ENCODE data around the gene IRF2.

Gene IRF2

DNA sequence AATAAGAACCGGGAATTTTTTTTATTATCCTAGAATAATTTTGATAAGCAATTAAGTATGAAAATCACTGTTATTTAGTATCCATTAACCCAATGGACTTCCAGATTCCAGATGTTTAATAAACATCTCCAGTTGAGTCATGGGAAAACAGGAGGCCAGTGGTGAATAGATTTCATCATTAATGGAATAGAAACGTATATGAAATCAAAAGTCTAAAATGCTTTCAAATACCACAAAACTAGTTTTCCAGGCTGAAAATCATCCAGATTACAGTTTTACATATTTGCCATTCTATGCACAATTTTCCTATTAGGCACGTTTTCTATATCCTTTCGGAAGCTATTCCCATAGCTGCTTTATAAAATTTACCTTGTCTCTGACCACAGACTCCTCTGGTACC lies 35.0 kb downstream of the IRF2 start:
- no peak for FAIRE-seq
- TF ChIP-seq, protein P1, sequence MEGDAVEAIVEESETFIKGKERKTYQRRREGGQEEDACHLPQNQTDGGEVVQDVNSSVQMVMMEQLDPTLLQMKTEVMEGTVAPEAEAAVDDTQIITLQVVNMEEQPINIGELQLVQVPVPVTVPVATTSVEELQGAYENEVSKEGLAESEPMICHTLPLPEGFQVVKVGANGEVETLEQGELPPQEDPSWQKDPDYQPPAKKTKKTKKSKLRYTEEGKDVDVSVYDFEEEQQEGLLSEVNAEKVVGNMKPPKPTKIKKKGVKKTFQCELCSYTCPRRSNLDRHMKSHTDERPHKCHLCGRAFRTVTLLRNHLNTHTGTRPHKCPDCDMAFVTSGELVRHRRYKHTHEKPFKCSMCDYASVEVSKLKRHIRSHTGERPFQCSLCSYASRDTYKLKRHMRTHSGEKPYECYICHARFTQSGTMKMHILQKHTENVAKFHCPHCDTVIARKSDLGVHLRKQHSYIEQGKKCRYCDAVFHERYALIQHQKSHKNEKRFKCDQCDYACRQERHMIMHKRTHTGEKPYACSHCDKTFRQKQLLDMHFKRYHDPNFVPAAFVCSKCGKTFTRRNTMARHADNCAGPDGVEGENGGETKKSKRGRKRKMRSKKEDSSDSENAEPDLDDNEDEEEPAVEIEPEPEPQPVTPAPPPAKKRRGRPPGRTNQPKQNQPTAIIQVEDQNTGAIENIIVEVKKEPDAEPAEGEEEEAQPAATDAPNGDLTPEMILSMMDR (IDR thresholded peaks at IDR 0.05; ENCODE audit: insufficient read depth, missing control alignments): no peak
- no peak for DNase-seq (ENCODE audit: insufficient read length, low spot score)

- DNase-seq (ENCODE audit: insufficient read length, low spot score) (no peak), FAIRE-seq (no peak)
- TF ChIP-seq, protein P1 (IDR thresholded peaks at IDR 0.05; ENCODE audit: insufficient read depth, missing control alignments): no peak
Measured at GRCh38 chr4:184438375-184438774, 36.0 kb downstream of the IRF2 start.

DNA sequence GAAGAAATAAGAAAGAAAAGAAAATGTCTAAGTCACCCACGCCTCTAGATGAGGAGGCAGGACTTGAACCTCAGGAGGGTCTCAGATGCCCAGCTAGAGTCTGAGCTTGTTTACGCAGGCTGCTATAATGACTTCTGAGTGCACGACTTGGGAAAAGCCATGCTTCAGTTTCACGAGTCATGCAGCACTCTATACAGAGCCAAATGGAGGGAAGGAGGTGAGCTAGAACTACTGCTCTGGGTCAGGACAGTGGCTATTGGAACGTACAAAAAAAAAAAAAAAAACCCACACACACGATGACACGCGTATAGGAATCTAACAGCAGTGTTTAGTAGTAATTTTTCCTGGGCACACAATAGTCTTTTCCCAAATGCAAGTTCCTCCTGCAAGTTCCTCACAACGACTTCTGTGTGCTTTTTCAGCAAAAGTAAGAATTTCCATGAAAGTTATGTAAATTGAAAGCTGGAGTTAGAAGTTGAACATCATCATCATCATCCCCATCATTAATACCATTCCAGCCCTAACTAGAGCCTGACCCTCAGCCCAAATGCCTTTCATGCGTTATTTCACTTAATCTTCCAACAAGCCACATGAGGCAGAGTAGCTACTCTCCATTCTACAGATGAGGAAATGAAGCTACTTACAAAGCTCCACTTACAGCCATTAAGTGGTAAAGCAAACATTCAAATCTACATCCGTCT lies 36.6 kb downstream of the IRF2 start:
- TF ChIP-seq, protein P1 (IDR thresholded peaks at IDR 0.05; ENCODE audit: insufficient read depth, missing control alignments): no peak
- no peak for DNase-seq (ENCODE audit: insufficient read length, low spot score)
- FAIRE-seq: no peak

DNA sequence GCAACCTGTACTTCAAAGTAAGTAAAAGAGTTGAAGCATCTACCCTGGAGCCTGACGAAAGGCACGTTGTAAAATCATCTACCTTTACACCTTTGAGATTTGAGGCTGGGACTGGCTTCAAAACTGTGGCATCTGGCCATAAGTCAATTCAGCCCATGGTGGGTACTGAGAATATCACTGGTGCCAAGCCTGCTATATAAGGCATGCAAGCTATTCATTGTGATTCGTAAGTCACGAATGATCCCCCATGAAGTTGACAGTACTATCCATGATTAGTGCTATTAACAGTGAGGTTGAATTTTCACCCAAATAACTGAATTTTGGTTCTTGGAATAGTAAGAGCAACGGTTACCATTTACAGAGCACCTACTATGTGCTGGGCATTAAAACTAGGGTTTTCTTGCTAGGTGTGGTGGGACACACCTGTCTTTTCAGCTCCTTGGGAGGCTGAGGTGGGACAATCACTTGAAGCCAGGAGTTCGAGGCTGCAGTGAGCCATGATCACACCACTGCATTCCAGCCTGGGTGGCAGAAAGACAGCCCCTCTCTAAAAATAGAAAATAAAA lies 39.8 kb downstream of the IRF2 start:
- no peak for FAIRE-seq
- DNase-seq (ENCODE audit: insufficient read length, low spot score): no peak
- TF ChIP-seq, protein P1 (IDR thresholded peaks at IDR 0.05; ENCODE audit: insufficient read depth, missing control alignments): no peak

DNA sequence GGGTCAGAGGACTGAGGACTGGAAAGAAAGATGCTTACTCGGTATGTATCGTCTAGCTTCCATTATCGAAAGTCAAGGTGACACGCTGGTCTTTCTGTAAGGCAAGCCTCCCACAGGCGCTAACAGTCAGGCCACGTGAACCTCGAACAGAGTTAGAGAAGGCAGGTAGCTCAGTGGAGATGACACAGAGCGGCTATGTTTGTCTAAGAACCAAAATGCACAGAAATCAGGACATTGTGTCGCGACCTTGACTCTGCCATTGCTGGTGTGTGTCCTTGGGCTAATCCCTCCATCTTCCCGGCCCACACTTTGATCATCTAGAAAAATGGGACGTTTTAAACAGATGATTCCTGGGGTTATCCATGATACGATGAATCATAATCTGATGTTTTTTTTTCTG lies 40.3 kb downstream of the IRF2 start:
- FAIRE-seq (no peak), DNase-seq (ENCODE audit: insufficient read length, low spot score) (no peak)
- TF ChIP-seq, protein P1 (IDR thresholded peaks at IDR 0.05; ENCODE audit: insufficient read depth, missing control alignments): no peak

DNA sequence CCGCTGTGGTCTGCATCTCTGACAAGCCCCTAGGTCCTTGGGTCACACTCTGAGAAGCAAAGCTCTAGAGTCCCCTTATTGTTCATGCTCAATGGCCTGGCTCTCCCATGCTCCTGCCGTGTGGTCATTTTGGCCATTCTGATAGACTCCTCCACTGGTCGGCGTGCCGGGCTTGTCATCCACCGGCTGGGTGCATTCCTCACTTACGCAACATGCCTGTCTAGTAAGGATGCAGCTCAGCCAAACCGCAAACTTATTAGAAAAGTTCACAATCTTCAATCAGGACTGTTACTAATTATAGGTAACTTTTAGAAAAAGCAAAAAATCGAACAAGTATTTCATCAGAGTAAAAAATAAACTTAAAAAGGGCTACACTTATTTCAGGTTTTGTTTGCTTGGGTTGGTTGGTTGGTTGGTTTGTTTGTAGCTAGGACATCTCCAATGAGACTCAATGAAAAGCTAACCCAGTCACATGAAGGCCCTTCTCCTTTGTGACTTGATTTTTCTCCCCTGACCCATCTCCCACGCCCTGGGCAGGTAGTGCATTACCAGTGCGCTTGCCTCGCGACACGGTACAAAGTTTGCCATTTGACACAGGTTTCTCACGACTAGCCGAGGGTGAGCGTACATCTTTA lies 41.0 kb downstream of the IRF2 start:
- no peak for DNase-seq (ENCODE audit: insufficient read length, low spot score)
- TF ChIP-seq, protein P1 (IDR thresholded peaks at IDR 0.05; ENCODE audit: insufficient read depth, missing control alignments): no peak
- FAIRE-seq: no peak
